HCT116 (cell line): ENCODE measurements around the gene ICOS. TPM values are rescaled to one million over a fixed set of nuclear protein-coding genes. Genes with fewer than 3 reads are reported as not detected.

Experiments used
- ATAC-seq: fragments of 200-7000 bp; cut with Tn5 transposase; 2 replicates; pipeline ENCODE4 v1.9.1; 2020; ENCODE audit warnings: mild to moderate bottlenecking, moderate library complexity
- BruUV-seq: library from RNA; stranded (reverse); fragments of 400-500 nt; replicated peaks from 2 replicates; lab custom pipeline; 2021; lab: Mats Ljungman, UMichigan
- CTCF ChIA-PET: fragments of 300-600 bp; sonication (Branson Sonifier 250); formaldehyde crosslinking; loops from one replicate; lab custom pipeline; 2021; ENCODE audit warnings: antibody characterized with exemption; lab: Charles Lee
- POLR2A ChIA-PET: fragments of 300-600, 350-600 bp; sonication (Branson Sonifier 250); formaldehyde crosslinking; loops from one replicate; lab custom pipeline; 2021; ENCODE audit warnings: antibody characterized with exemption; lab: Charles Lee
- RAD21 ChIA-PET, 2 experiments: fragments of 300-600 bp; sonication (Branson Sonifier 250); formaldehyde crosslinking; loops; one replicate each; lab custom pipeline; 2023; ENCODE audit warnings: low total read pairs in 2 of 2; ENCODE audit not compliant: uncharacterized antibody in 2 of 2, unreplicated experiment in 2 of 2, low non-redundant PET in 1 of 2; lab: Charles Lee
- DNase-seq: peaks from one replicate; pipeline ENCODE4 v3.0.0-alpha.2; 2010; ENCODE audit warnings: low read depth, low spot score
- H2AFZ ChIP-seq: fragments of 200-600 bp; shearing (Covaris generic), sonication (generic); 2 replicates; pipeline ENCODE4 v1.6.1; 2017; ENCODE audit warnings: low read depth, mixed run types, mixed read lengths, antibody characterized with exemption, low read length; ENCODE audit not compliant: poor library complexity, severe bottlenecking
- H3K27ac ChIP-seq: 2 replicates; pipeline ENCODE4 v1.5.1; 2012; ENCODE audit warnings: low read depth, low read length
- H3K27me3 ChIP-seq: fragments of 200-600 bp; sonication (generic); 2 replicates; pipeline ENCODE4 v1.6.1; 2016; ENCODE audit warnings: mixed run types, low read length, mixed read lengths; ENCODE audit not compliant: insufficient read depth
- H3K36me3 ChIP-seq, 2 experiments: fragments of 200-500 bp in 1 of 2; fragments of 200-600 bp in 1 of 2; sonication (Bioruptor generic) in 1 of 2; sonication (generic) in 1 of 2; 2 replicates each; pipeline versions ENCODE4 v1.5.1 to v1.6.1; 2014 to 2016; ENCODE audit warnings: low read length in 2 of 2, inconsistent platforms in 1 of 2, mixed read lengths in 1 of 2, mixed run types in 1 of 2; ENCODE audit not compliant: insufficient read depth in 2 of 2, control insufficient read depth in 1 of 2
- H3K4me1 ChIP-seq, 2 experiments: fragments of 200-600 bp in 1 of 2; sonication (generic) in 1 of 2; 2 replicates each; pipeline versions ENCODE4 v1.5.1 to v1.6.1; 2012 to 2017; ENCODE audit warnings: low read length in 2 of 2, inconsistent platforms in 1 of 2, mild to moderate bottlenecking in 1 of 2, mixed read lengths in 1 of 2, mixed run types in 1 of 2, moderate library complexity in 1 of 2; ENCODE audit not compliant: insufficient read depth in 2 of 2, control insufficient read depth in 1 of 2
- H3K4me2 ChIP-seq: fragments of 200-600 bp; sonication (generic); 2 replicates; pipeline ENCODE4 v1.6.1; 2017; ENCODE audit warnings: mixed run types, low read length, mixed read lengths
- H3K4me3 ChIP-seq, 2 experiments: fragments of 200-600 bp in 1 of 2; sonication (generic) in 1 of 2; replicated peaks in 1 of 2; 2 replicates each; pipeline ENCODE4 v1.5.1; 2011 to 2016; ENCODE audit warnings: low read length in 2 of 2, control low read depth in 1 of 2, low read depth in 1 of 2, mild to moderate bottlenecking in 1 of 2, mixed read lengths in 1 of 2, mixed run types in 1 of 2
- H3K79me2 ChIP-seq: fragments of 200-600 bp; sonication (generic); 2 replicates; pipeline ENCODE4 v1.6.1; 2017; ENCODE audit warnings: mild to moderate bottlenecking, mixed run types, low read length, moderate library complexity, mixed read lengths; ENCODE audit not compliant: insufficient read depth
- H3K9ac ChIP-seq: fragments of 200-600 bp; sonication (generic); 2 replicates; pipeline ENCODE4 v1.6.1; 2016; ENCODE audit warnings: low read length, mixed read lengths
- H3K9me2 ChIP-seq: fragments of 200-600 bp; sonication (generic), shearing (Covaris generic); 2 replicates; pipeline ENCODE4 v1.6.1; 2017; ENCODE audit warnings: mixed run types, mild to moderate bottlenecking, moderate library complexity; ENCODE audit not compliant: insufficient read depth
- H3K9me3 ChIP-seq, 2 experiments: fragments of 200-500 bp in 1 of 2; fragments of 200-600 bp in 1 of 2; sonication (Bioruptor generic) in 1 of 2; sonication (generic) in 1 of 2; 2 replicates each; pipeline ENCODE4 v1.6.1; 2014 to 2017; ENCODE audit warnings: low read length in 2 of 2, mixed read lengths in 2 of 2, inconsistent platforms in 1 of 2, low read depth in 1 of 2, mild to moderate bottlenecking in 1 of 2, mixed run types in 1 of 2, moderate library complexity in 1 of 2; ENCODE audit not compliant: control insufficient read depth in 1 of 2, insufficient read depth in 1 of 2
- H4K20me1 ChIP-seq: fragments of 200-600 bp; sonication (generic), shearing (Covaris generic); 2 replicates; pipeline ENCODE4 v1.6.1; 2017; ENCODE audit warnings: mixed run types, mild to moderate bottlenecking, moderate library complexity; ENCODE audit not compliant: insufficient read depth
- CBX3 ChIP-seq: IDR thresholded peaks from 2 replicates; pipeline ENCODE4 v1.6.1; 2012; ENCODE audit warnings: low read depth
- CEBPB ChIP-seq: IDR thresholded peaks from 2 replicates; pipeline ENCODE4 v1.6.1; 2012; ENCODE audit warnings: low read depth
- ELF1 ChIP-seq: IDR thresholded peaks from 2 replicates; pipeline ENCODE4 v1.6.1; 2012; ENCODE audit warnings: low read depth, borderline replicate concordance
- FOSL1 ChIP-seq: IDR thresholded peaks from 2 replicates; pipeline ENCODE4 v1.6.1; 2012; ENCODE audit warnings: low read depth
- JUND ChIP-seq: IDR thresholded peaks from 2 replicates; pipeline ENCODE4 v1.6.1; 2012
- POLR2A ChIP-seq: IDR thresholded peaks from 2 replicates; pipeline ENCODE4 v1.7.0; 2011; ENCODE audit warnings: borderline replicate concordance; ENCODE audit not compliant: insufficient read depth, insufficient read length; ENCODE audit errors: extremely low read depth
- RAD21 ChIP-seq: IDR thresholded peaks from 2 replicates; pipeline ENCODE4 v1.6.1; 2012; ENCODE audit warnings: low read depth, mild to moderate bottlenecking
- SP1 ChIP-seq: IDR thresholded peaks from 2 replicates; pipeline ENCODE4 v1.6.1; 2012; ENCODE audit warnings: low read depth
- SRF ChIP-seq: IDR thresholded peaks from 2 replicates; pipeline ENCODE4 v1.6.1; 2012; ENCODE audit warnings: low read depth
- TCF7L2 ChIP-seq: IDR thresholded peaks from 2 replicates; pipeline ENCODE4 v1.7.0; 2011; ENCODE audit warnings: borderline replicate concordance, inconsistent platforms; ENCODE audit not compliant: insufficient read depth, insufficient read length; ENCODE audit errors: extremely low read depth
- YY1 ChIP-seq: IDR thresholded peaks from 2 replicates; pipeline ENCODE4 v1.6.1; 2011; ENCODE audit warnings: low read length, low read depth, moderate library complexity, mild to moderate bottlenecking; ENCODE audit not compliant: insufficient replicate concordance; ENCODE audit errors: extremely low read depth
- ZFX ChIP-seq: fragments of 450-650 bp; IDR thresholded peaks from 2 replicates; pipeline ENCODE4 v1.6.1; 2017
- ZNF274 ChIP-seq: fragments of 200-500 bp; sonication (Bioruptor generic); IDR thresholded peaks from 2 replicates; pipeline ENCODE4 v1.6.1; 2014; ENCODE audit warnings: mild to moderate bottlenecking, low read depth, low read length, inconsistent platforms
- intact Hi-C: fragments of 100-400 bp; cut with micrococcal nuclease; formaldehyde crosslinking; loops from 2 replicates; pipeline ENCODE4 v1.10.0; 2022
- total RNA-seq: library from RNA; stranded (reverse); gene quantifications from one replicate; pipeline ENCODE4 v1.2.1, GENCODE V29; 2021; ENCODE audit not compliant: unreplicated experiment
- TF ChIP-seq, protein P1 (sequence below): IDR thresholded peaks from 2 replicates; pipeline ENCODE4 v1.6.1; 2012; ENCODE audit warnings: low read depth
- TF ChIP-seq, protein P2 (sequence below): IDR thresholded peaks from 2 replicates; pipeline ENCODE4 v1.6.1; 2011; ENCODE audit warnings: mild to moderate bottlenecking, low read length, moderate library complexity; ENCODE audit not compliant: insufficient replicate concordance; ENCODE audit errors: extremely low read depth
- TF ChIP-seq, protein P3 (sequence below): IDR thresholded peaks from 2 replicates; pipeline ENCODE4 v1.6.1; 2012
- TF ChIP-seq, protein P4 (sequence below): IDR thresholded peaks from 2 replicates; pipeline ENCODE4 v1.6.1; 2012

The ICOS gene
- total RNA-seq, 1 experiment from 2014 or later = not detected

DNA sequence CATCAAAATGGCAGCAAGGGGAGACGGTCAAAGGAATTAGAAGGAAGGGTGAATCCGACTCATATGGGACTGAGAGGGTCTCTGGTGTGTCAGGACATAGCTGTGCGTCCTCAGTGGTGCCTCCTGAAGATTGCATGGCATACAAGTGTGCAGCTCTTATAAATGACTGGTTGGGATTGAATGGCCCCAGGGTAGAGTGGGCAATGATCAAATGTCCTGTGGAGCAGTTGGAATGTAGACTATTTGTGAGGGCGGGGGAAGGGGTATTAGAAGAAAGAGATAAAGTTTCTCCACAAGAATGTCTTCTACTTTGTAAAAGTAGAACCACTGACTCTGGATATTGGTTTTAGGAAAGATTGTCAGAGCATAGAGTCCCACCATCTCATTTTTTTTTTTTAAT lies 44.4 kb upstream of the ICOS start:
- intact Hi-C loops = no loop called here
- Histone ChIP-seq H2AFZ (no peak overlapping the region), H3K36me3 (no peaks in the 10 kb centered on the region), H3K4me2 (no peak overlapping the region), H3K9me2 (0 out of 2 replicates have a peak, but pooled peaks cover 2% of the 10 kb centered on the region), H3K27me3 (no peaks in the 10 kb centered on the region), H3K4me3 (no peak overlapping the region), H3K79me2 (no peaks in the 10 kb centered on the region), H3K9me3 (no peaks in the 10 kb centered on the region), H3K4me1 (no peaks in the 10 kb centered on the region), H3K27ac (no peak overlapping the region), H4K20me1 (no peaks in the 10 kb centered on the region), H3K9ac (no peak overlapping the region)
- DNase-seq (no peak), ATAC-seq (no peak)
- ChIA-PET CTCF (no interaction called here), RAD21 (no interaction called here), POLR2A (no interaction called here)
- TF ChIP-seq ZNF274 (no peak), SRF (no peak)
- no TSS peak for BruUV-seq

DNA sequence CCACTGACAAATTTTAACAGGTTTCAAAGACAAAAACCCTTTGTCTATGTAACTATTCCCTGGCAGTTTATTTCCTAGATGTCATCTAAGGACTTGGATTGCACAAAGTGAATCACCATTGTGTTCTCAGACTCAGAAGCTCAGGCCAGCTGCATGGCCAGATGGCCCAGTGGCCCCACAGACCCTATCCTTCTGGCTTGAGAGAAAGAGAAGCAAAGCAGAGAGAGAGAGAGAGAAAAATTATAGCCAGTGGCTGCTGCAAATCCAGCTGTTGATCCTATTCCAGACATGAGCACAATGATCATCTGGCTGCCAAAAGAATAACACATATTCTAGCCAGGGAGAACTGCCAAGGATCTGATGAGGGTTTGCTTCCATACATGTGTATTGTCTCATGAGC lies 43.2 kb upstream of the ICOS start:
- ATAC-seq (no peak), DNase-seq (no peak)
- H4K20me1 ChIP-seq = no peaks in the 10 kb centered on the region
- no peaks in the 10 kb centered on the region for H3K36me3 ChIP-seq
- no peaks in the 10 kb centered on the region for H3K79me2 ChIP-seq
- H3K9me3 ChIP-seq = no peaks in the 10 kb centered on the region
- H3K27ac ChIP-seq = no peak overlapping the region
- no peak overlapping the region for H3K4me2 ChIP-seq
- H3K4me1 ChIP-seq = no peaks in the 10 kb centered on the region
- H3K27me3 ChIP-seq = no peaks in the 10 kb centered on the region
- ChIA-PET RAD21 (no interaction called here), POLR2A (no interaction called here), CTCF (no interaction called here)
- no peak overlapping the region for H3K9ac ChIP-seq
- intact Hi-C loops = no loop called here
- H2AFZ ChIP-seq = no peak overlapping the region
- H3K4me3 ChIP-seq = no peak overlapping the region
- 0 out of 2 replicates have a peak, but pooled peaks cover 2% of the 10 kb centered on the region for H3K9me2 ChIP-seq
- BruUV-seq = no TSS peak
- TF ChIP-seq JUND (no peak), TCF7L2 (no peak), CBX3 (no peak), RAD21 (no peak), ZNF274 (no peak), ZFX (no peak), FOSL1 (no peak), SP1 (no peak), YY1 (no peak), SRF (no peak), POLR2A (no peak), ELF1 (no peak), CEBPB (no peak)
- TF ChIP-seq, protein P1, sequence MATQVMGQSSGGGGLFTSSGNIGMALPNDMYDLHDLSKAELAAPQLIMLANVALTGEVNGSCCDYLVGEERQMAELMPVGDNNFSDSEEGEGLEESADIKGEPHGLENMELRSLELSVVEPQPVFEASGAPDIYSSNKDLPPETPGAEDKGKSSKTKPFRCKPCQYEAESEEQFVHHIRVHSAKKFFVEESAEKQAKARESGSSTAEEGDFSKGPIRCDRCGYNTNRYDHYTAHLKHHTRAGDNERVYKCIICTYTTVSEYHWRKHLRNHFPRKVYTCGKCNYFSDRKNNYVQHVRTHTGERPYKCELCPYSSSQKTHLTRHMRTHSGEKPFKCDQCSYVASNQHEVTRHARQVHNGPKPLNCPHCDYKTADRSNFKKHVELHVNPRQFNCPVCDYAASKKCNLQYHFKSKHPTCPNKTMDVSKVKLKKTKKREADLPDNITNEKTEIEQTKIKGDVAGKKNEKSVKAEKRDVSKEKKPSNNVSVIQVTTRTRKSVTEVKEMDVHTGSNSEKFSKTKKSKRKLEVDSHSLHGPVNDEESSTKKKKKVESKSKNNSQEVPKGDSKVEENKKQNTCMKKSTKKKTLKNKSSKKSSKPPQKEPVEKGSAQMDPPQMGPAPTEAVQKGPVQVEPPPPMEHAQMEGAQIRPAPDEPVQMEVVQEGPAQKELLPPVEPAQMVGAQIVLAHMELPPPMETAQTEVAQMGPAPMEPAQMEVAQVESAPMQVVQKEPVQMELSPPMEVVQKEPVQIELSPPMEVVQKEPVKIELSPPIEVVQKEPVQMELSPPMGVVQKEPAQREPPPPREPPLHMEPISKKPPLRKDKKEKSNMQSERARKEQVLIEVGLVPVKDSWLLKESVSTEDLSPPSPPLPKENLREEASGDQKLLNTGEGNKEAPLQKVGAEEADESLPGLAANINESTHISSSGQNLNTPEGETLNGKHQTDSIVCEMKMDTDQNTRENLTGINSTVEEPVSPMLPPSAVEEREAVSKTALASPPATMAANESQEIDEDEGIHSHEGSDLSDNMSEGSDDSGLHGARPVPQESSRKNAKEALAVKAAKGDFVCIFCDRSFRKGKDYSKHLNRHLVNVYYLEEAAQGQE = no peak
- TF ChIP-seq, protein P2, sequence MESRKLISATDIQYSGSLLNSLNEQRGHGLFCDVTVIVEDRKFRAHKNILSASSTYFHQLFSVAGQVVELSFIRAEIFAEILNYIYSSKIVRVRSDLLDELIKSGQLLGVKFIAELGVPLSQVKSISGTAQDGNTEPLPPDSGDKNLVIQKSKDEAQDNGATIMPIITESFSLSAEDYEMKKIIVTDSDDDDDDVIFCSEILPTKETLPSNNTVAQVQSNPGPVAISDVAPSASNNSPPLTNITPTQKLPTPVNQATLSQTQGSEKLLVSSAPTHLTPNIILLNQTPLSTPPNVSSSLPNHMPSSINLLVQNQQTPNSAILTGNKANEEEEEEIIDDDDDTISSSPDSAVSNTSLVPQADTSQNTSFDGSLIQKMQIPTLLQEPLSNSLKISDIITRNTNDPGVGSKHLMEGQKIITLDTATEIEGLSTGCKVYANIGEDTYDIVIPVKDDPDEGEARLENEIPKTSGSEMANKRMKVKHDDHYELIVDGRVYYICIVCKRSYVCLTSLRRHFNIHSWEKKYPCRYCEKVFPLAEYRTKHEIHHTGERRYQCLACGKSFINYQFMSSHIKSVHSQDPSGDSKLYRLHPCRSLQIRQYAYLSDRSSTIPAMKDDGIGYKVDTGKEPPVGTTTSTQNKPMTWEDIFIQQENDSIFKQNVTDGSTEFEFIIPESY = no peak
- TF ChIP-seq, protein P3, sequence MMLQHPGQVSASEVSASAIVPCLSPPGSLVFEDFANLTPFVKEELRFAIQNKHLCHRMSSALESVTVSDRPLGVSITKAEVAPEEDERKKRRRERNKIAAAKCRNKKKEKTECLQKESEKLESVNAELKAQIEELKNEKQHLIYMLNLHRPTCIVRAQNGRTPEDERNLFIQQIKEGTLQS = no peak
- TF ChIP-seq, protein P4, sequence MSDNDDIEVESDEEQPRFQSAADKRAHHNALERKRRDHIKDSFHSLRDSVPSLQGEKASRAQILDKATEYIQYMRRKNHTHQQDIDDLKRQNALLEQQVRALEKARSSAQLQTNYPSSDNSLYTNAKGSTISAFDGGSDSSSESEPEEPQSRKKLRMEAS = no peak
